ENCODE data around the gene PHKB. TPM values are rescaled to one million over a fixed set of nuclear protein-coding genes. Genes with fewer than 3 reads are reported as not detected.

The PHKB gene
- polyA plus RNA-seq, 1 donor from 2014 or later: 99.5 TPM

DNA sequence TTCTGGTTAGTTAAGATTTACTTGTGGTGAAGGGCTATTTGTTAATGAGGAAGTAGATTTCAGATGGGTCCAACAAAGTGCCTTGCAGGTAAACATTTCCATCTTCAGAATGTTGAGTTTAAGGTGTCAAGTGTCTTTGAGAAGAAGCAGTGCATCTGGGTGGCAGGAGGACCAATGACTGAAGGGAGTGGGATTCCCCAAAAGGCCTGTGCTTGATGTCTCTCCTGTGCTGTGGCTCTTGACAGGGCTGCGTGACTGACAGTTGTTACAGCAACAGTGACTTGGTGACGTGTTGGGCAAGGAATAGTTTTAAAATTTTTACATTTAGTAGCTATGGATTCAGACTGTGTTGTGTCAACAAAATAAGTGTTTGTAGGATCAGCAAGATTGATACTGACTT is 149.9 kb downstream of the PHKB start:
- no peak overlapping the region for H3K4me2 ChIP-seq (ENCODE audit: low read length)
- H3F3A ChIP-seq (ENCODE audit: insufficient read depth, low read length, poor library complexity, severe bottlenecking): no peaks in the 10 kb centered on the region
- no peaks in the 10 kb centered on the region for H3K9me3 ChIP-seq (ENCODE audit: low read length)
- no peaks in the 10 kb centered on the region for H4K20me1 ChIP-seq (ENCODE audit: insufficient read depth)
- no peaks in the 10 kb centered on the region for H3K79me2 ChIP-seq (replicated peaks; ENCODE audit: insufficient read depth, low read length)
- H3K4me3 ChIP-seq (ENCODE audit: low read length): no peak overlapping the region
- H3K36me3 ChIP-seq (ENCODE audit: insufficient read depth, low read length): no peaks in the 10 kb centered on the region
- no peak overlapping the region for H3K9ac ChIP-seq (ENCODE audit: low read length)
- no peak overlapping the region for H2AFZ ChIP-seq (ENCODE audit: low read depth, low read length)
- H3K27ac ChIP-seq (ENCODE audit: low read length): no peak overlapping the region
- no peaks in the 10 kb centered on the region for H3K27me3 ChIP-seq (ENCODE audit: insufficient read depth, low read depth, low read length)
- H3K9me2 ChIP-seq (ENCODE audit: insufficient read depth, low read length): no peaks in the 10 kb centered on the region
- no peak for TF ChIP-seq MXI1 (conservative IDR thresholded peaks at IDR 0.05; ENCODE audit: poor library complexity, severe bottlenecking)
- TF ChIP-seq TAF1 (IDR thresholded peaks at IDR 0.05; ENCODE audit: low read depth): no peak
- no peak for TF ChIP-seq EZH2 (IDR thresholded peaks at IDR 0.05; ENCODE audit: borderline replicate concordance, insufficient read depth, low read length, poor library complexity, severe bottlenecking)
- TF ChIP-seq RAD21 (conservative IDR thresholded peaks at IDR 0.05): no peak
- no peak for TF ChIP-seq SMC3 (conservative IDR thresholded peaks at IDR 0.05; ENCODE audit: poor library complexity)
- TF ChIP-seq EP300 (conservative IDR thresholded peaks at IDR 0.05; ENCODE audit: poor library complexity, severe bottlenecking): no peak
- TF ChIP-seq POLR2AphosphoS5 (IDR thresholded peaks at IDR 0.05): no peak
- TF ChIP-seq, protein P1, sequence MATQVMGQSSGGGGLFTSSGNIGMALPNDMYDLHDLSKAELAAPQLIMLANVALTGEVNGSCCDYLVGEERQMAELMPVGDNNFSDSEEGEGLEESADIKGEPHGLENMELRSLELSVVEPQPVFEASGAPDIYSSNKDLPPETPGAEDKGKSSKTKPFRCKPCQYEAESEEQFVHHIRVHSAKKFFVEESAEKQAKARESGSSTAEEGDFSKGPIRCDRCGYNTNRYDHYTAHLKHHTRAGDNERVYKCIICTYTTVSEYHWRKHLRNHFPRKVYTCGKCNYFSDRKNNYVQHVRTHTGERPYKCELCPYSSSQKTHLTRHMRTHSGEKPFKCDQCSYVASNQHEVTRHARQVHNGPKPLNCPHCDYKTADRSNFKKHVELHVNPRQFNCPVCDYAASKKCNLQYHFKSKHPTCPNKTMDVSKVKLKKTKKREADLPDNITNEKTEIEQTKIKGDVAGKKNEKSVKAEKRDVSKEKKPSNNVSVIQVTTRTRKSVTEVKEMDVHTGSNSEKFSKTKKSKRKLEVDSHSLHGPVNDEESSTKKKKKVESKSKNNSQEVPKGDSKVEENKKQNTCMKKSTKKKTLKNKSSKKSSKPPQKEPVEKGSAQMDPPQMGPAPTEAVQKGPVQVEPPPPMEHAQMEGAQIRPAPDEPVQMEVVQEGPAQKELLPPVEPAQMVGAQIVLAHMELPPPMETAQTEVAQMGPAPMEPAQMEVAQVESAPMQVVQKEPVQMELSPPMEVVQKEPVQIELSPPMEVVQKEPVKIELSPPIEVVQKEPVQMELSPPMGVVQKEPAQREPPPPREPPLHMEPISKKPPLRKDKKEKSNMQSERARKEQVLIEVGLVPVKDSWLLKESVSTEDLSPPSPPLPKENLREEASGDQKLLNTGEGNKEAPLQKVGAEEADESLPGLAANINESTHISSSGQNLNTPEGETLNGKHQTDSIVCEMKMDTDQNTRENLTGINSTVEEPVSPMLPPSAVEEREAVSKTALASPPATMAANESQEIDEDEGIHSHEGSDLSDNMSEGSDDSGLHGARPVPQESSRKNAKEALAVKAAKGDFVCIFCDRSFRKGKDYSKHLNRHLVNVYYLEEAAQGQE (IDR thresholded peaks at IDR 0.05; ENCODE audit: borderline replicate concordance): no peak
- no peak for TF ChIP-seq CTCF (IDR thresholded peaks at IDR 0.05; ENCODE audit: poor library complexity, severe bottlenecking)

GRCh38 chr16:47611848-47612493 is 150.8 kb downstream of the PHKB start:
- no peaks in the 10 kb centered on the region for H3K27me3 ChIP-seq (ENCODE audit: insufficient read depth, low read depth, low read length)
- H3K36me3 ChIP-seq (ENCODE audit: insufficient read depth, low read length): no peaks in the 10 kb centered on the region
- H3K27ac ChIP-seq (ENCODE audit: low read length): no peak overlapping the region
- no peaks in the 10 kb centered on the region for H3F3A ChIP-seq (ENCODE audit: insufficient read depth, low read length, poor library complexity, severe bottlenecking)
- no peak overlapping the region for H3K4me3 ChIP-seq (ENCODE audit: low read length)
- no peaks in the 10 kb centered on the region for H4K20me1 ChIP-seq (ENCODE audit: insufficient read depth)
- H3K79me2 ChIP-seq (replicated peaks; ENCODE audit: insufficient read depth, low read length): no peaks in the 10 kb centered on the region
- H2AFZ ChIP-seq (ENCODE audit: low read depth, low read length): no peak overlapping the region
- no peak overlapping the region for H3K4me2 ChIP-seq (ENCODE audit: low read length)
- H3K9me3 ChIP-seq (ENCODE audit: low read length): no peaks in the 10 kb centered on the region
- no peaks in the 10 kb centered on the region for H3K9me2 ChIP-seq (ENCODE audit: insufficient read depth, low read length)
- no peak for TF ChIP-seq MXI1 (conservative IDR thresholded peaks at IDR 0.05; ENCODE audit: poor library complexity, severe bottlenecking)
- TF ChIP-seq EZH2 (IDR thresholded peaks at IDR 0.05; ENCODE audit: borderline replicate concordance, insufficient read depth, low read length, poor library complexity, severe bottlenecking): no peak
- no peak for TF ChIP-seq SMC3 (conservative IDR thresholded peaks at IDR 0.05; ENCODE audit: poor library complexity)
- no peak overlapping the region for H3K9ac ChIP-seq (ENCODE audit: low read length)
